Endothelial cell of umbilical vein (primary cell): ENCODE results near the gene ATP4A. TPM values are rescaled to one million over a fixed set of nuclear protein-coding genes. Genes with fewer than 3 reads are reported as not detected.

Experiments
- BruUV-seq: library from RNA; stranded (reverse); fragments of 400-500 nt; replicated peaks from 2 replicates; lab custom pipeline; 2021; lab: Mats Ljungman, UMichigan
- CTCF ChIA-PET: fragments of 300-600, 350-600 bp; sonication (Branson Sonifier 250); formaldehyde crosslinking; loops from one replicate; lab custom pipeline; 2021; ENCODE audit warnings: antibody characterized with exemption, inconsistent platforms; lab: Charles Lee
- POLR2A ChIA-PET: fragments of 300-600, 350-600 bp; sonication (Branson Sonifier 250); formaldehyde crosslinking; loops from one replicate; lab custom pipeline; 2021; ENCODE audit warnings: antibody characterized with exemption, inconsistent platforms; lab: Charles Lee
- DNase-seq: peaks from one replicate; pipeline ENCODE4 v3.0.0-alpha.2; 2011; ENCODE audit warnings: low read depth, low spot score
- FAIRE-seq: peaks from 2 replicates; lab custom pipeline; 2011; peaks lifted over from hg19 to GRCh38; lab: Jason Lieb, UNC
- H2AFZ ChIP-seq: 2 replicates; pipeline ENCODE4 v1.6.0; 2012; ENCODE audit warnings: low read depth, low read length, control low read depth, inconsistent platforms
- H3K27ac ChIP-seq: 2 replicates; pipeline ENCODE4 v1.5.1; 2011; ENCODE audit warnings: low read depth, mild to moderate bottlenecking, control low read depth, low read length, moderate library complexity; ENCODE audit not compliant: insufficient read depth
- H3K27me3 ChIP-seq, 2 experiments: 2 replicates each; pipeline versions ENCODE4 v1.6.0 to v1.6.1; 2011; ENCODE audit warnings: low read length in 2 of 2, mixed read lengths in 1 of 2; ENCODE audit not compliant: control insufficient read depth in 2 of 2, insufficient read depth in 2 of 2
- H3K36me3 ChIP-seq, 2 experiments: 2 replicates in 1 of 2; 3 replicates in 1 of 2; pipeline ENCODE4 v1.5.1; 2011; ENCODE audit warnings: low read length in 2 of 2, mild to moderate bottlenecking in 1 of 2, moderate library complexity in 1 of 2; ENCODE audit not compliant: control insufficient read depth in 2 of 2, insufficient read depth in 2 of 2; ENCODE audit errors: extremely low read depth in 1 of 2
- H3K4me1 ChIP-seq: 3 replicates; pipeline ENCODE4 v1.5.1; 2011; ENCODE audit warnings: mild to moderate bottlenecking, low read length; ENCODE audit not compliant: control insufficient read depth, insufficient read depth; ENCODE audit errors: extremely low read depth
- H3K4me2 ChIP-seq: 2 replicates; pipeline ENCODE4 v1.6.1; 2011; ENCODE audit warnings: low read length, control low read depth, mixed read lengths; ENCODE audit not compliant: insufficient read depth
- H3K4me3 ChIP-seq, 3 experiments: fragments of 200-600 bp in 1 of 3; sonication (generic), shearing (Covaris generic) in 1 of 3; replicated peaks in 1 of 3; 2 replicates each; pipeline ENCODE4 v1.5.1; 2011 to 2016; ENCODE audit warnings: control low read depth in 3 of 3, low read length in 3 of 3, mild to moderate bottlenecking in 2 of 3, inconsistent platforms in 1 of 3, low read depth in 1 of 3, moderate library complexity in 1 of 3; ENCODE audit not compliant: insufficient read depth in 1 of 3
- H3K79me2 ChIP-seq: 2 replicates; pipeline ENCODE4 v1.6.0; 2012; ENCODE audit warnings: low read length, inconsistent platforms; ENCODE audit not compliant: control insufficient read depth, insufficient read depth
- H3K9ac ChIP-seq: replicated peaks from 2 replicates; pipeline ENCODE3; 2011; ENCODE audit warnings: low read length, control low read depth; ENCODE audit not compliant: insufficient read depth; ENCODE audit errors: extremely low read depth
- H3K9me1 ChIP-seq: replicated peaks from 3 replicates; pipeline ENCODE4 v1.6.0; 2011; ENCODE audit warnings: mild to moderate bottlenecking, low read length; ENCODE audit not compliant: control insufficient read depth, insufficient read depth; ENCODE audit errors: extremely low read depth
- H3K9me3 ChIP-seq: replicated peaks from 2 replicates; pipeline ENCODE4 v1.5.1; 2012; ENCODE audit warnings: low read length, inconsistent platforms; ENCODE audit not compliant: control insufficient read depth, insufficient read depth
- H4K20me1 ChIP-seq: replicated peaks from 2 replicates; pipeline ENCODE3; 2011; ENCODE audit warnings: mild to moderate bottlenecking, low read length; ENCODE audit not compliant: control insufficient read depth, insufficient read depth; ENCODE audit errors: extremely low read depth
- FOS ChIP-seq: IDR thresholded peaks from 2 replicates; pipeline ENCODE4 v1.6.1; 2011; ENCODE audit warnings: mild to moderate bottlenecking, low read length, moderate library complexity, borderline replicate concordance; ENCODE audit not compliant: insufficient read depth
- GATA2 ChIP-seq: IDR thresholded peaks from 2 replicates; pipeline ENCODE4 v1.7.0; 2011; ENCODE audit warnings: low read depth, mild to moderate bottlenecking, moderate library complexity, mixed read lengths, low read length; ENCODE audit not compliant: insufficient read length, insufficient read depth
- JUN ChIP-seq: IDR thresholded peaks from 2 replicates; pipeline ENCODE4 v1.6.1; 2011; ENCODE audit warnings: borderline replicate concordance, low read depth; ENCODE audit not compliant: insufficient read length, insufficient read depth
- MYC ChIP-seq: IDR thresholded peaks from one replicate; pipeline ENCODE4 v1.6.1; 2011; ENCODE audit warnings: mild to moderate bottlenecking, low read depth, low read length
- POLR2A ChIP-seq: IDR thresholded peaks from 2 replicates; pipeline ENCODE4 v1.6.1; 2012; ENCODE audit warnings: low read depth, mild to moderate bottlenecking, control low read depth, low read length
- POLR2AphosphoS5 ChIP-seq: IDR thresholded peaks from 2 replicates; pipeline ENCODE4 v1.6.1; 2012; ENCODE audit warnings: low read depth, mild to moderate bottlenecking, control low read depth, low read length, moderate library complexity; ENCODE audit not compliant: insufficient read depth
- dilution Hi-C: fragments of 300-500 bp; cut with MboI; formaldehyde crosslinking; loops from one replicate; pipeline ENCODE4 v1.15.0; 2019; ENCODE audit warnings: low sequenced_read_pairs; ENCODE audit not compliant: extremely low pct_ligation_motif_present
- intact Hi-C: fragments of 100-400 bp; cut with micrococcal nuclease; formaldehyde crosslinking; loops from one replicate; pipeline ENCODE4 v1.10.0; 2022
- polyA plus RNA-seq, 4 experiments: library from polyadenylated mRNA; depleted of rRNA in 3 of 4; stranded (reverse) in 3 of 4; unstranded in 1 of 4; fragments of >200 nt; gene quantifications; 2 replicates each; pipeline versions ENCODE4 v1.2.1 to v1.2.3, GENCODE V29; 2011 to 2012; ENCODE audit warnings: missing spikeins in 1 of 4
- total RNA-seq: library from RNA; stranded (reverse); gene quantifications from 2 replicates; pipeline ENCODE4 v1.2.3, GENCODE V29; 2021
- TF ChIP-seq, protein P1 (sequence below): IDR thresholded peaks from 2 replicates; pipeline ENCODE4 v1.6.1; 2011; ENCODE audit not compliant: insufficient read depth, insufficient read length

The ATP4A gene
- total and polyA plus RNA-seq, 2 donors (not counting 3 experiments of a cell fraction or from before 2014, with no cell fraction given), result not detected

DNA sequence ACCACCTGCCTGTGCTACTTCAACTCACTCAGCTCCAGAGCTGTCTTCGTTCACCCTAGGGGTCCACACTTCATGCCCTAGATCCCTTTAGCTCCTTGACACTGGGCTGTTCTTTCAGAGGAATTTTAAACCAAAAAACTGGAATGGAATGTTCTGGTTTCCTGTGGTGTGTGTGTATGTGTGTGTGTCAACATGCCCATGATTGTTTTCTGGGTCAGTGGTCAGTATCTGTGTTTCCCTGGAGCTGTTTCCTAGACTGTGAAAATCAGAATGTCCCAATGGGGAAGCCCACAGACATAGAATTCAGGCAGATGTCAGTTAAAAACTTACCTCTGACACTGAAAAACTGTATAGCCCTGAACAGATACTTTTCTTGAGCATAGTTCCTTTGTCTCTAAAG is 23.9 kb upstream of the ATP4A start:
- BruUV-seq, result no TSS peak
- POLR2A ChIA-PET, result no interaction called here
- intact Hi-C loops (no loop called here), dilution Hi-C loops (no loop called here)
- TF ChIP-seq MYC, result no peak
- no peaks in the 10 kb centered on the region for H3K36me3 ChIP-seq
- FAIRE-seq (no peak), DNase-seq (no peak)
- no peak overlapping the region for H3K4me2 ChIP-seq
- no peak overlapping the region for H3K4me3 ChIP-seq
- H3K27me3 ChIP-seq, result no peaks in the 10 kb centered on the region
- H2AFZ ChIP-seq, result no peak overlapping the region
- no peaks in the 10 kb centered on the region for H4K20me1 ChIP-seq
- H3K9ac ChIP-seq, result no peak overlapping the region
- H3K79me2 ChIP-seq, result no peaks in the 10 kb centered on the region
- no peaks in the 10 kb centered on the region for H3K9me3 ChIP-seq
- no peaks in the 10 kb centered on the region for H3K4me1 ChIP-seq
- no peak overlapping the region for H3K27ac ChIP-seq
- no peaks in the 10 kb centered on the region for H3K9me1 ChIP-seq
- CTCF ChIA-PET, result interaction anchor here (0.7 kb wide), 1 partner anchor 77 kb away, joined by 3 read pairs; no protein-coding TSS in a partner anchor

DNA sequence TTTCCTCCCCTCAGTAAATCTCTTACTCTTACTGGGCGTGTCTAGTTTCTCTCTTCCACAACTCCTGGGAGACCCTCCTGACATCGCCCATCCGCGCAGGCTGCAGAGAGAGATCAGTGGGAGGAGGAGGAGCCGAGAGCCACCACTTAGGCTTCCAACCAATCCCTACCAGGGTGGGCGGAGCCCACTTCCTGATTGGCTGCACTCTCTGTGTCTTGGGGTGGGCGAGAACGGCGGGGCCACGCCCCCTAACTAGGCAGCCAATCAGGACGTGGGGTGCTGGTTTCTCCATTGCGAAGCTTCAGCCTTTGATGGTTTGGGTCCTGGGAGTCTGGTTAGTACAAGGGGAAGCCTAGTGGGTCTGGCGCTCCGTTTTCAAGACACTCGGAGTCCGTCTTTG is 22.4 kb upstream of the ATP4A start, which contains the start of gene PMIS2:
Gene PMIS2, plus strand, starts transcription at position 326 of the 400 bp plus-strand sequence. CDS start 87 bp downstream, outside the sequence.
- dilution Hi-C loops (no loop called here), intact Hi-C loops (no loop called here)
- ChIA-PET CTCF (no interaction called here), POLR2A (no interaction called here)
- no peak within 1 kb of the TSS for H3K9ac ChIP-seq
- no peak within 1 kb of the TSS for H3K4me3 ChIP-seq
- no peak for TF ChIP-seq GATA2
- TF ChIP-seq POLR2A, result no peak
- no peak for TF ChIP-seq POLR2AphosphoS5
- no peak for TF ChIP-seq MYC
- no peak for TF ChIP-seq JUN
- TF ChIP-seq, protein P1, sequence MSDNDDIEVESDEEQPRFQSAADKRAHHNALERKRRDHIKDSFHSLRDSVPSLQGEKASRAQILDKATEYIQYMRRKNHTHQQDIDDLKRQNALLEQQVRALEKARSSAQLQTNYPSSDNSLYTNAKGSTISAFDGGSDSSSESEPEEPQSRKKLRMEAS, result no peak
- no peak for TF ChIP-seq FOS
- H3K9me1 ChIP-seq, result no peaks in the 10 kb centered on the region
- no peaks in the 10 kb centered on the region for H3K36me3 ChIP-seq
- H3K4me2 ChIP-seq, result no peak within 1 kb of the TSS
- FAIRE-seq (no peak), DNase-seq (no peak)
- H3K79me2 ChIP-seq, result no peaks in the 10 kb centered on the region
- H3K27ac ChIP-seq, result no peak within 1 kb of the TSS
- no TSS peak for BruUV-seq
- H2AFZ ChIP-seq, result no peak within 1 kb of the TSS
- H3K4me1 ChIP-seq, result no peaks in the 10 kb centered on the region
- H4K20me1 ChIP-seq, result no peaks in the 10 kb centered on the region
- H3K27me3 ChIP-seq, result no peaks in the 10 kb centered on the region
- H3K9me3 ChIP-seq, result no peaks in the 10 kb centered on the region
